ENCODE data around the gene VCPKMT.

DNA sequence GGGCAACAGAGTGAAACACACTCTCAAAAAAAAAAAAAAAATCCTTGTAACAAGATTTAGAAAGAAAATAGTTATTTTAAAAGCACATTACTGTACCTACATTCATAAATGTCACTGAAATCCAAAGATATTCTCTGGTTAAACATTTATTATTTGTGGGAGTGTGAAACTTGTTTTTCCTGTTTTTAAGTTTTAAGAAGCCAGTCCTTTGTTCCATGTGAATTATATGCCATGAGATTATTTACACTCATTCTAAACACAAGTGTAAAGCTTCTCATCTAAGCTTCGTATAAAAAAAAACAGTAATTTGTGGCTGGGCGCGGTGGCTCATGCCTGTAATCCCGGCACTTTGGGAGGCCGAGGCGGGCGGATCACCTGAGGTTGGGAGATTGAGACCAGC lies 15.0 kb downstream of the VCPKMT start:
- TF ChIP-seq, protein P1, sequence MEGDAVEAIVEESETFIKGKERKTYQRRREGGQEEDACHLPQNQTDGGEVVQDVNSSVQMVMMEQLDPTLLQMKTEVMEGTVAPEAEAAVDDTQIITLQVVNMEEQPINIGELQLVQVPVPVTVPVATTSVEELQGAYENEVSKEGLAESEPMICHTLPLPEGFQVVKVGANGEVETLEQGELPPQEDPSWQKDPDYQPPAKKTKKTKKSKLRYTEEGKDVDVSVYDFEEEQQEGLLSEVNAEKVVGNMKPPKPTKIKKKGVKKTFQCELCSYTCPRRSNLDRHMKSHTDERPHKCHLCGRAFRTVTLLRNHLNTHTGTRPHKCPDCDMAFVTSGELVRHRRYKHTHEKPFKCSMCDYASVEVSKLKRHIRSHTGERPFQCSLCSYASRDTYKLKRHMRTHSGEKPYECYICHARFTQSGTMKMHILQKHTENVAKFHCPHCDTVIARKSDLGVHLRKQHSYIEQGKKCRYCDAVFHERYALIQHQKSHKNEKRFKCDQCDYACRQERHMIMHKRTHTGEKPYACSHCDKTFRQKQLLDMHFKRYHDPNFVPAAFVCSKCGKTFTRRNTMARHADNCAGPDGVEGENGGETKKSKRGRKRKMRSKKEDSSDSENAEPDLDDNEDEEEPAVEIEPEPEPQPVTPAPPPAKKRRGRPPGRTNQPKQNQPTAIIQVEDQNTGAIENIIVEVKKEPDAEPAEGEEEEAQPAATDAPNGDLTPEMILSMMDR (IDR thresholded peaks at IDR 0.05): no peak
- TF ChIP-seq POLR2A (IDR thresholded peaks at IDR 0.05): no peak

Measured in suprapubic skin (tissue), 3 donors.